ENCODE results near the gene CHRND. TPM values are rescaled to one million over a fixed set of nuclear protein-coding genes. Genes with fewer than 3 reads are reported as not detected.

Gene CHRND
- total RNA-seq, 1 experiment from 2014 or later: 92.4 TPM

DNA sequence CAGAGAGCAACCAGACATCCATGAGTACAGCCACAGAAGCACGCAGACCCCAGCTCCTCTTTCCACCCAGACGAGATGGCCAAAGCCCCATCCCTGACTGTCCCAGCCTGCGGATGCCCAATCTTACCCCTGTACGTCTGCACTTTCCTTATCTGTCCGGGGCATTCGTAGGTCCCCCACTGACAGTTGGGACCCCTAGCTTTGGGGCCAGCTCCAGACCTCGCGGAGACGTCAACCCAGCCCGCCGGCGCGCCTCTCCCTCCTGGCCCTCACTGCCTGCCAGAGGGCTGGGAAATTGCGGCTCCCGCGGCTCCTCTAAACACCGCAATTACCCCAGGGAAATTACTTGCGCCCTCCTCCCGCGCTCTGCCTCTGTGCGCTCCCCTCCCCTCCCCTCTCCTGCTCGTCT lies 40.6 kb upstream of the CHRND start:
- Histone ChIP-seq H3K4me3 (no peak overlapping the region), H3K4me1 (no peaks in the 10 kb centered on the region), H3K27ac (no peak overlapping the region), H3K9me3 (replicated peaks) (no peaks in the 10 kb centered on the region), H3K27me3 (peaks cover 9% of the 10 kb centered on the region), H3K36me3 (no peaks in the 10 kb centered on the region)
- no peak for DNase-seq

DNA sequence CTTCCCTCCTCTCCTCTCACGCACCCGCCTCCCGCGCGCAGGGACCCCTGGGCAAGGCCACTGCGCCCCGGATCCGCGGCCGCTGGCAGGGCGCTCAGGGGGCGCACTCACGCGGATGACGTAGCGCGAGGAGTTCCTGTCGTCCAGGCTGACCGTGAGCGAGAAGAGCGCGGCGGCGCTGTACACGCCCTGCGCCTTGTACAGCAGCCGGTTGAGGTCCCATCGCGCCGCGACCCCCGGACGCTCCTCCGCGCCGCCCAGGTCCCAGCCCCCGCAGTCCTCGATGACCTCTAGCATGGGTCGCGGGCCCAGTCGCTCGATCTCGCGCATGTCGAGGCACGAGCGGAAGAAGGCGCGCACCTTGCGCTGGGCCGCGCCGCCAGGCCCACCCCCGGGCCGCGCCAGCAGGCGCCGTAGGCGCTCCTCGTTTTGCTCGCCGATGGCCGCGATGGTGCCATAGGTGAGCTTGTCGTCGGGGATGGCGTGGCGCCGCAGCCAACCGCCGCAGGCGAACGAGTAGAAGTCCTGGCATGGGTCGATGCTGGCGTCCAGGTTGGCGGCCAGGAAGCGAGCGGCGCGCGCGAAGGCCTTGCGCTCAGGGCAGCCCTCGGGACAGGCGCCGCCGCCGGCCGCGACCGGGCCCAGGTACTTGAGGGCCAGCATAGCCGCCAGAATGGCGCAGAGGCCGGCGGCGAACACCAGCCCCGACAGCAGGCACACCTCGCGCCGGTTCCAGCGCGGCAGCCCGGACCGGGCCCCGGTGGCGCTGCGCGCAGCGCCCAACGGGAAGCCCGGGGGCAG lies 40.0 kb upstream of the CHRND start:
- no peaks in the 10 kb centered on the region for H3K9me3 ChIP-seq (replicated peaks)
- no peak overlapping the region for H3K4me3 ChIP-seq
- H3K27ac ChIP-seq: no peak overlapping the region
- no peak for DNase-seq
- no peaks in the 10 kb centered on the region for H3K4me1 ChIP-seq
- H3K36me3 ChIP-seq: no peaks in the 10 kb centered on the region
- H3K27me3 ChIP-seq: peaks cover 15% of the 10 kb centered on the region

DNA sequence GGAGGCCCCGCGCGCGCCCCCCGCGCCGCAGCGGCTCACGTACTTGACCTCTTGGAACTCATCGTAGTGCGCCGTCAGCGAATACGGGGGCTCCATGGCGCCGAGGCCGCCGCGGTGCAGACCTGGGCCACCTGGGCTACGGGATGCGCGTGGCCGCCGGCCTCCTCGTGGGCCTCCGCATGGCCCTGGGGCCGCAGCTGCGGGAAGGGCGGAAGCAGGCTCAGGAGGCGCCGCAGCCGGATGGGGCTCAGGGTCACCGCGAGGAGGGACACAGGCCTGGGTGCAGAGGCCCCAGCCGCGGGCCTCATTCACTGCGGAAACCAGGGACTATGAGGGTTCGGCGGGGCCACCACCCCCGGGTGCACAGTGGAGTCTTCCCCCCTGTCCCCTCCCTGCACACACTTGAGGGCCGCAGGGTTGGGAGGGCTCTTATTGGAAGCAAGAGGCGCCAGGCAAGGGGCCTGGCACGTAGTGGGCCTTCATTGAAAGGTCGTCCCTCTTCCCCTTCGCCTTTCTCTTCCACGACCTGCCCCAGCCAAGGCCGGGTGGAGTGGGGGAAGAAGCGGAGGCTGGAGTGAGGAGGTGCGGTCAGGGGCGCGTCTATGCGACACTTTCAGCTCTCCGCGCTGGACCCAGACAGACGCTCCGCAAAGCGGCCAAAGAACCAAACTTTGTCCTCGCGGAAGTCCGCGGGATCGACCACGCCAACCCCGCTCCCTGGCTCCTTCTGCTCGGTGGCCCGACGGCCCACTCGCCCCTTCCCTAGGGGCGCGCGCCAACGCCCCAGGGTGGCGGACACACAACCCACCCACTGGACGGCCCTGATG lies 39.2 kb upstream of the CHRND start:
- Histone ChIP-seq H3K36me3 (no peaks in the 10 kb centered on the region), H3K27me3 (peaks cover 18% of the 10 kb centered on the region), H3K27ac (no peak overlapping the region), H3K4me1 (no peaks in the 10 kb centered on the region), H3K9me3 (replicated peaks) (no peaks in the 10 kb centered on the region), H3K4me3 (no peak overlapping the region)
- DNase-seq: no peak

DNA sequence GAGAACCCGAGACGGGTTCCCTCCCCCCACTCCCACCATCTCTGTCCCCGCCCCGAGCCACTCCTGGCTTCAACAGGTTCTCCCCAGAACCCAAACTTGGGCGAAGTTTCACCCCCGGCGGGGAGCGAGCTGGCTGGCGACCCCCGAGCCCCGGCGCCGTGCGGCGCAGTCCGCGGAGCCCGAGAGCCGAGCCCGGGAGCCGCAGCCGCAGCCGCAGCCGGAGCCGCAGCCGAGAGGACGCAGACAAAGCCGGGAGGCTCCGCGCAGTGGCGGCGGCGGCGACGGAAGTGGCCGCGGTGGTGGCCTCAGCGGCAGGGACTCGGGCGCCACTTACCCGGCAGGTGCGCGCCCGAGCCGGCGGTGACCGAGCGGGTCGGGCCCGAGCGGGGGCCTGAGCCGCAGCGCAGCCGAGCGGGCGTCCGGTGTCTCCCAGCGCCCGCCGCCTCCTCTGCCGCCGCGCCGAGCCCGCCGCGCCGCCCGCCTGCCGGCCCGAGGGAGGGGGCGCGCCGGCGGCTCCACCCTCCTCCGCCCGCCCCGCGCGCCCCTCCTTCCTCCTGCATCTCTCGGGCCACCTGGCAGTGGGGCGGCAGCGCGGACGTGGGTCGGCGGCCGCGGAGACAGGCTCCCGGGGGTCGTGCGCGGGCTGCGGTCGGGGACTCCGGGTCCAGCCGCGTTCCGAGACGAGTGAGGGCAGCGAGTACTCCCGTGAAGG lies 38.4 kb upstream of the CHRND start, which contains the start of gene ECEL1:
Gene ECEL1, minus strand, starts transcription at position 450 of the 712 bp plus-strand sequence. CDS start 1,181 bp downstream, outside the sequence.
- Histone ChIP-seq H3K36me3 (no peaks in the 10 kb centered on the region), H3K9me3 (replicated peaks) (no peaks in the 10 kb centered on the region), H3K27me3 (peaks cover 18% of the 10 kb centered on the region; the same call in 1 of the 2 replicates), H3K27ac (no peak within 1 kb of the TSS), H3K4me3 (no peak within 1 kb of the TSS), H3K4me1 (no peaks in the 10 kb centered on the region)
- no peak for DNase-seq

DNA sequence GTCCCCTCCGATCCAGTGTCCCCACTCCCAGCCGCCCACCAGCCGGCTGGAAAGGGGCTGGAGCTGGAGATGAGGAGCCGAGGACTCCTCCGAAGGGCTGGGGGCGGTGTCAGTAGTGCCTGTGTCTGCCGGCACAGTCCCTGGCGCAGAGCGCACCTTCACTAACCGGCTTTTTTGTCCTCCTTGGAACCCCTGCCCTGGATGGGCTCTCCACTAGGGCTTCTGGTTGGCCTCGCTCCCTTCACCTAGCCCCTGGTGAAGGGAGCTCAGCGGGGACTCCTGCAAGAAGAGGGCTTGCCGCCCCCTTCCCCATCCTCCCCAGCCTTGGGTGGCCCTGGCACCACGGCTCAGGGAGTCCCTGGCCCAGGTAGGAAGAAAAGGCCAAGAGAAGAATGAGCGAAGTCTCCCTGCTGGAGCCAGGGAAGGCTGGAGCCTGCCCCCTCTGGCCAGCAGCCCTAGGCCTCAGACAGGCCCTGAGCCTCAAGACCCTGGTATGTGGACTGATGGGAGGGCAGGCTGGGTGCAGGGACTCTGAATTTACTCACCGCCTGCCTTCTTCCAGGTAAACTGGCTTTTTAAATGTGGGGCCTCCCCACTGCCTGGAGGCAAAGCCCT lies 37.8 kb upstream of the CHRND start:
- H3K4me1 ChIP-seq: no peaks in the 10 kb centered on the region
- DNase-seq: no peak
- H3K27ac ChIP-seq: no peak overlapping the region
- H3K36me3 ChIP-seq: no peaks in the 10 kb centered on the region
- no peaks in the 10 kb centered on the region for H3K9me3 ChIP-seq (replicated peaks)
- no peak overlapping the region for H3K4me3 ChIP-seq
- H3K27me3 ChIP-seq: peaks cover 22% of the 10 kb centered on the region; the same call in 1 of the 2 replicates

DNA sequence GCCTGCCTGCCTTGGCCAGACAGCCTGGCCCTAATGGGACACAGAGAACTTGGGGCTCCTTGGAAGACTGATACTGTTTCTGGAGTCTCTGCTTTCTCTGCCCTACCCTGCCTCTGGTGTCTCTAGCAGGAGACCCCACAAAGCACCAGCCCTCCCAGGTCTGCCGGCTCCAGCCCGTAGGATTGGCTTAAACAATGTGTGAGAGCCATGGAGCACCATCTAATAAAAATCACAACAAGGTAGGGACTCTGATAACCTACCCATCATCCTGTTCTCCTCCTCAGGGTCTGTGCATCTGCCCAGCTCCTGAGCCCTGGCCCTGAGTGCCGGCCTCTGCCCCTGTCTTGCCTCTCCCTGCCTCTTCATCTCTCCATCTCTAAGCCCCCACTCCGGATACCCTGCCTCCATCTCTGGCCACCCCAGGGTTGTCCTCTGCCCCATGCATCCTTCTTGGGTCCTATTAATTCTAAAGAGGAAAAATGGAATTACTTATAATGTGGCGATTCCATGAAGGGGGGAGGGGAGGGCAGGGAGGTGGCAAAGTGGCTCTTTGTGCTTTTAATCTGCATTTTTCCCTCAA lies 37.1 kb upstream of the CHRND start:
- DNase-seq: no peak
- H3K27ac ChIP-seq: no peak overlapping the region
- no peak overlapping the region for H3K4me3 ChIP-seq
- no peaks in the 10 kb centered on the region for H3K9me3 ChIP-seq (replicated peaks)
- H3K27me3 ChIP-seq: peaks cover 22% of the 10 kb centered on the region; the same call in 1 of the 2 replicates
- H3K4me1 ChIP-seq: no peaks in the 10 kb centered on the region
- no peaks in the 10 kb centered on the region for H3K36me3 ChIP-seq

DNA sequence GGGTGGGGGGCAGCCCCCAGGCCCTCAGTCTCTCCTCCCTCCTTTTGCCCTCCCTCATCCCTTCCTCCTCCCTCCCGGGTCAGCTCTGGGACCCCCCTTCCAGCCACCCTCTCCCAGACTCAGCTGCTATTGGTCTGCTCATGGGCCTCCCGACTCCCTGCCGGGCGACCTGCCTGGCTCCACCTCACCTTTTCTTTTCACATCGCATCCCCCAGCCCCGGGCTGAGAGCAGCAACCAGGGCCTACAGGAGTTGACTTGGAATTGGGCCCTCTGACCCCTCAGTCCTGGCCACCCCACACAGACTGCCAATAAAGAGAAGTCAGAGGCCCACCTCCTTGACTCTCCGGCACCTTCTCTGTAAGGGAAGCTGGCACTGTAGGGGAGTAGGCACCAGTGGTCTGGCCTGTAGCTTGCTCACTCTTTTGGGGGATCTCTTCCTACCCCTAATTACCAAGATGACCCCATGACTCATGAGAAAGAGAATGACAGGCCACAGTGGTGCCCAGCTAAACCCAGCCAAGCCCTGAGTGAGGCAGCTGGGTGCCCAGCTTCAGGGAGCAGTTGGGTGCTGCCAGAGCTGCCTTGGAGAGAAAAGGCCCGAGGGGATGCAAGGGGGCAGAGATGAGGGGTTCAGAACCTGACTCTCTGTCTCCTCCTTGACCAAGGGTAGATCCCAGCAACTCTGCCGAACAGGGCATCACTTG lies 36.3 kb upstream of the CHRND start:
- no peak overlapping the region for H3K27ac ChIP-seq
- H3K4me1 ChIP-seq: no peaks in the 10 kb centered on the region
- DNase-seq: no peak
- H3K9me3 ChIP-seq (replicated peaks): no peaks in the 10 kb centered on the region
- H3K27me3 ChIP-seq: peaks cover 25% of the 10 kb centered on the region
- no peaks in the 10 kb centered on the region for H3K36me3 ChIP-seq
- no peak overlapping the region for H3K4me3 ChIP-seq

DNA sequence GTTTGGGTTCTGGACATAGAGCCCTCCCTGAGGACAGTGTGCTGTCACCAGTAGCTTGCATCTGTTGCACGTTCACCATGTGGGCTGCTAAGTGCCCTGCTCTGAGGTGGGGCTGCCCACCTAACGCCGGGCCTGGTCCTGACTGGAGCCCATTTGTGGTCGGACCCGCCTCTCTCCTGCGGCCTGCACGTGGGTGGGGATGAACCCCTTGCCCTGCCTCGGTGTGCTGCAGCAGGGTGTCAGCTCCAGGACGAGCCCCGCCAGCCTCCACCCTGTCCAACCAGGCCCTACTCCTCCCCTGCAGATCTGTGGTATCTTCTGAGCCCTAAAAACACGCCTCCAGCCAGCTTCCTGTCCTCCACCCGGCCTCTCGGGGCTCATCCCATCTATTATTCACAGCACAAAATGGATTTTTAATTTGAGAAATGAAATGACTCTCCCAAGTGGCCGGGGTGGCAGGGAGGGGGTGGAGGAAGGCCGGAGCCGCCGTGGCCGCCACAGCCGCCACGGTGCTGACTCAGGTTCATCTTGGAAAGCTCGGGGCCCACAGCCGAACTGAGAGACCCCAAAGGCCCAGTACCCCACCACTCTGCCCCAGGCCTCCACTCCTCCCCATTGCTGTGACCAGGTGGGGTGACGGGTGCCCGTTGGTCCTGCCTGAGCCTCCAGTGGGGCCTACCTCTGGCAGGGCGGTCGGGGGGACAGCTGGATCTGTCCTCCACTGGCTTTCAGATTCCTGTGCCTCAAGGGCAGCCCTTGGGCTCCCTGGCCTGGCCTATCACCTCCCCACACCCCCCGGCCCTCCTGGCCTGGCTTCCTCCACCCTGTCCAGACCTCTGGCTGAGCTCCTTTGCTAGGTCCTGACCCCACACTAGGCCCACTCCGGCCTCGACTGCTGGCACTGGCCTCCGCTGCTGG lies 35.5 kb upstream of the CHRND start:
- Histone ChIP-seq H3K9me3 (replicated peaks) (no peaks in the 10 kb centered on the region), H3K27ac (no peak overlapping the region), H3K4me3 (no peak overlapping the region), H3K36me3 (no peaks in the 10 kb centered on the region), H3K27me3 (peaks cover 28% of the 10 kb centered on the region), H3K4me1 (no peaks in the 10 kb centered on the region)
- no peak for DNase-seq

DNA sequence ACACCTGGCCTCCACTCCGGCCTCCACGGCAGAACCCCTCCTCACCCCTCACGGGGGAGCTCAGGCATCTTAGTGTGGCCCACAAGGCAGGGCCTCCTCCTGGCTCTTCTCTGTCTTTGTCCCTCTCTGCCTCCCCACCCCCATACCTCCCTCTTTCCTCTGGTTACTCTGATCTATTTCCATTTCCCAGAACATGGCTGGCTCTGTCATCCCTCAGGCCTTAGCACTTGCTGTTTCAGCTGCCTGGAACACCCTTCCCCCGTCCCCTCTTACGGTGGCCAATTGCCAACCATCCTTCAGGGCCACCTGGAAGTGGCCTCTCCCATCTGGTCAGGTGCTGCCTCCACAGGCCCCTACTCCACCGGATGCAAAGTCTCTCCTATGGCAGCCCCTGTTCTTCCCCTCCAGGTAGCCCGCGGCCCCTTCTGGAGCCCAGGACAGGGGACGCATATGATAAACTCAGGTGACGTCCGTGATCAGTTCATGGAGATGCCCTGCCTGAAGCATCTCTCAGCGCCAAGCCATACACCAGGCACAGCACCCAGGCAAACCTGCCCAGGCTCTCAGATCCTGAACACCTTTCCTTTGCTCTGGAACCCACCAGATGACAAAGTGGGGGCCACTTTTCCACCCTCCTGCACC lies 34.7 kb upstream of the CHRND start:
- peaks cover 30% of the 10 kb centered on the region for H3K27me3 ChIP-seq
- H3K4me1 ChIP-seq: no peaks in the 10 kb centered on the region
- H3K9me3 ChIP-seq (replicated peaks): no peaks in the 10 kb centered on the region
- no peak for DNase-seq
- no peak overlapping the region for H3K27ac ChIP-seq
- no peak overlapping the region for H3K4me3 ChIP-seq
- H3K36me3 ChIP-seq: no peaks in the 10 kb centered on the region

DNA sequence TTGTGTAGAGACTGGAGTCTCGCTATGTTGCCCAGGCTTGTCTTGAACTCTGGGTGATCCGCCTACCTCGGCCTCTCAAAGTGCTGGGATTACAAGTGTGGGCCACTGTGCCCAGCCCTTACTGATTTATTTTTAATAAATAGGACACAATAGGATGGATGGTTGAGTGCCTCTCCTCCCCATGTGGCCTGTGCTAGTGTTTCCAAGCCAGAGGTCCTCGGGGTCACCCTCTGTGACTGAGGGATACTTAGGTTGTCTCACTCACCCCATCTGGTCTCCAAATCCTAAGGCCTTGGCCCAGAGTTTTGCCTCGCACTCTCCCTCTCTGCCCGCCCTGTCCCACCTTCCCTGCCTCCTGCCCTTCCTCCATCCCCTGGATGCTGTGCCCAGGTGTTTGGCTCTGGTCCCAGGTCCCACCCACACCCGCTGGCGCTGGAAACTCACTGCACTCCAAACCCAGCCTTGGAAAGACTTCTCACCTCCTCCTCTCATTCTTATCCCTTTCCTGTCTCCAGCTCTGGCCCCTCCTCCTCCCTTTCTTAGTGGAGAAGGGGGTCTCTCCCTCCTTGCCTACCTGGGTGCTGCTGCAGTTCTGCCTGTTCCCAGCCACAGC lies 33.6 kb upstream of the CHRND start:
- Histone ChIP-seq H3K36me3 (no peaks in the 10 kb centered on the region), H3K4me3 (no peak overlapping the region), H3K27me3 (peaks cover 32% of the 10 kb centered on the region), H3K9me3 (replicated peaks) (no peaks in the 10 kb centered on the region), H3K4me1 (no peaks in the 10 kb centered on the region), H3K27ac (no peak overlapping the region)
- DNase-seq: no peak

DNA sequence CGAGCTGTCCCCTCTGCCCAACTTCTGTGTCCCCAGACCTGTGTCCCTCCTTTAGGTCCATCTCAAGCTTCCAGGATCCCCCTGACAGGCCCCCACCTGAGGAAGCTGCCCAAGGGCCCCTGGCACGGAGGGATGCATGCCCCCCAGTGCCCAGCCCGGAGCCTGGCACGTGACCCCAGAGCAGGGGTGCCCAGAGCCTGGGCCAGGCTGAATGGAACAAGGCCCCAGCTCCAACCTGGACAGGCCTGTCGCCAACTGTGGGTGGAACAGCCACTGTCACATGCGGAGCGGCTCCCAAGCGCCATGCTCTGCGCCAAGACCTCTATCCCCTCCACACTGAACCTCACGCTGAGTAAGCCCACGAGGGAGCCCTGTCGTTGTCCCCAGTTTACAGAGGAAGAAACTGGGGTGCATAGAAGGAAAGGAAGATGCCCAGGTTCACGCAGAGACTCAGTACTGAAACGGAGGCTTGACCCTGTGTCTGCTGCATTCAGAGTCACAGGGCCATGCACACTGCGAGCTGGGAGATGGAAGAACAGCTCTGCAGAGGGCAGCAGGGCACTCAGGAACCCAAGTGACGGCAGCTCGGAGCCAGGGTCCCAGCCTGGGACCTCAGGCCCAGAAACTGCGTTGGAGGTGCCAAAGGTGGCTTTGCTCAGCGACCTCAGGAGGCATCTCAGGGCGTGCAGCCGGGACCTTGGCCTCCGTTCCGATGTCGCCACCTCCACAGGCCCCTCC lies 32.8 kb upstream of the CHRND start:
- H3K27me3 ChIP-seq: peaks cover 32% of the 10 kb centered on the region
- no peaks in the 10 kb centered on the region for H3K4me1 ChIP-seq
- H3K27ac ChIP-seq: no peak overlapping the region
- DNase-seq: no peak
- H3K4me3 ChIP-seq: no peak overlapping the region
- no peaks in the 10 kb centered on the region for H3K36me3 ChIP-seq
- no peaks in the 10 kb centered on the region for H3K9me3 ChIP-seq (replicated peaks)

All from SJCRH30 (cell line).